GM20431 (cell line): ENCODE data around the gene NAT14.

Source experiments
- in situ Hi-C: fragments of 300-500 bp; cut with MseI, MboI; formaldehyde crosslinking; loops from one replicate; pipeline ENCODE4 v1.15.0; 2020; ENCODE audit warnings: low sequenced_read_pairs; ENCODE audit not compliant: unreplicated experiment

The NAT14 gene

GRCh38 chr19:55497763-55498162, 12.8 kb downstream of the NAT14 start:
- in situ Hi-C loops = no loop called here

DNA sequence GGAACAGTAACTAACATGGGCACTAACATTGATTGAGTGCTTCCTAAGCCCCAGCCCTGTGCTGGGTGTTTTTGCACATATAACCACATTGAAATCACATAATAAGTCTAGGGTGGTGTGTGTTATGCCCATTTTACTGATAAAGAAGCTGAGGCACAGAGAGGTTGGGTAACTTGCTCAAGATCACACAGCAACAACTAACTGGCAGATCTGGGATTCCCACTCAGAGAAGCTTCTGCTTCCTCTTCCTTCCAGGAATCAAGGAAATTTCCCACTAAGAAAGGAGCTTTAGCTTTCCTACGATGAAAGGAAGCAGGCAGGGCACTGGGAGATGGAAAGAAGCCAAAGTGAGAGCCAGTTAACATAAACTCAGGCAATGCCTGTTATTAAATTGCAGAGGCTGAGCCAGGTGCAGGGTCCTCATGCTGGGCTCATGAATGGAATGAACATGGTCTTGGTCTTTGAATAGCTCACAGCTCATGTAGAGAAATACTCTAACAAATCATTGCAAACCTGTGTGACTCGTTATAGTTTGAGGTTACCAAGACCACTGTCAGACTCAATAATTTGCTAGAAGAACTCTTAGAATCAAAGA, 13.4 kb downstream of the NAT14 start:
- in situ Hi-C loops = no loop called here

- in situ Hi-C loops = no loop called here
These were observed 15.5 kb downstream of the NAT14 start for GRCh38 chr19:55500368-55500952.

DNA sequence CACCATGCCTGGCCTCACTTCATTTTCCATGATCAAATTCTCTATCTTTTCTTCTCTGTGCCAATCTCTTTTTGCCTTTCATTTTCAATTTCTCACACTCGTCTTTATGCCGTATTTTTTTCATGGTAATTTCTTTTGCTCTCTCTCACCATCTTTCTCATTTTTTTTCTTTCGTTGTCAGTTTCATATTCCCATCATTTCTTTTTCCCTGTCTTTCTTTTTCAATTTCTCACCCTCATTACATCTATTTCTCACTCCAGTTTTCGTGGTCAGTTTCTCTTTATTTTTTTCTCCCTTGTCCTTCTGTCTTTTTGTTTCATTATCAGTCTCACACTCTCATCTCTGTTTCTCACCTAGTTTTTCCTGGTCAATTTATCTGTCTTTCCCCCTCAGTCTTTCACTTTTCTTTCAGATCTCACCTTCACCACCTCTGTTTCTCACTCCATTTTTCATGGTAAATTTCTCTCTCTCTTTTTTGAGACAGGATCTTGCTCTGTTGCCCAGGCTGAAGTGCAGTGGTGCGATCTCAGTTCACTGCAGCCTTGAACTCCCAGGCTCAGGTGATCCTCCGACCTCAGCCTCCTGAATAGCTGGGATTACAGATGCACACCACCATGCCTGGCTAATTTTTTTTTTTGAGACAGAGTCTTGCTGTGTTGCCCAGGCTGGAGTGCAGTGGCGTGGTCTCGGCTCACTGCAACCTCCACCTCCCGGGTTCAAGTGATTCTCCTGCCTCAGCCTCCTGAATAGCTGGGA, 17.4 kb downstream of the NAT14 start:
- in situ Hi-C loops = no loop called here

DNA sequence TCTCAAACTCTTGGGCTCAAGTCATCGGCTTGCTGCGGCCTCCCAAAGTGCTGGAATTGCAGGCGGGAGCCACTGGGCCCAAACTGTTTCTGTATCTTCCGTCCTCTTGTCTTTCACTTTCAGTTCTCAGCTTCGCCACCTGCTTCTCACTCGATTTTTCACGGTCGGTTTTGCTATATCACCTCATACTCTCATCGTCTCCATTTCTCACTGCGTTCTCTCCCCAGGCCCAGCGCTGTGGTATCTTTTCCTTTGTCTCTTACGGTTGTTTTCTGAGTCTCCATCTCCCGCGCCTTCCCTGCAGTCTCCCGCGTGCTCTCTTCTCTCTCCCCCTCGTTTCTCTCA, 18.1 kb downstream of the NAT14 start:
- in situ Hi-C loops = no loop called here

- in situ Hi-C loops = no loop called here
These were observed 18.7 kb downstream of the NAT14 start for GRCh38 chr19:55503502-55504251.

DNA sequence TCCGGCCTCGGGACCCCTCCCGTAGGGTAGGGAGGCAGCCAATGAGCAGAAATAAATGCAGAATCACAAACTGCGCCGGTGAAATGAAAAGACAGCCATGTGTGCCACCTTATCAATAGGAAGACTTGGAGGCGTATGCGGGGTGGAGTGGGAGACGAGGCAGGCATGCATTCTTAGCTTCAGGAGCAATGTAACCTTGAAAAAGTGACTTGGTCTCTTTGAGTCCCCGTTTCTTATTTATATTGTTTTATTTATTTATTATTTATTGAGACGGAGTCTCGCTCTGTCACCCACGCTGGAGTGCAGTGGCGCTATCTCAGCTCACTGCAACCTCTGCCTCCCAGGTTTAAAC, 19.2 kb downstream of the NAT14 start:
- in situ Hi-C loops = no loop called here

GRCh38 chr19:55504981-55505380, 20.0 kb downstream of the NAT14 start:
- in situ Hi-C loops = no loop called here

DNA sequence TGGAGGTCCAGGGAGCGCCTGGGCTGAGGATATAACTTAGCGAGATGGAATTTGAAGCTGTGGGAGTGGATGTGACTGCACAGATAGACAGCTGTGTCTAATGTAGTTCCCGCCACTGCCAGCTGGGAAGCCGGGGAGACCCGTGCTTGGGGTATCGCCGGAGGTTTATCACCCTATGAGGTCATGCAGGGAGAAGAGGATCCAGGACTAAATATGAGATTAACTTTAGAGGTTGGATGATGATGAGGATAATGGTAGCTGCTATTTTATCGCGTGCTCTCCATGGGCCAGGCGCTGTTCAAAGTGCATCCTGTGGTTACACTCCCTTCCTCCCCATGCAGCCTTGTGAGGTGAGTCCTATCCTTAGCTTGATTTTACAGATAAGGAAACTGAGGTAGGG, 23.1 kb downstream of the NAT14 start:
- in situ Hi-C loops = no loop called here

DNA sequence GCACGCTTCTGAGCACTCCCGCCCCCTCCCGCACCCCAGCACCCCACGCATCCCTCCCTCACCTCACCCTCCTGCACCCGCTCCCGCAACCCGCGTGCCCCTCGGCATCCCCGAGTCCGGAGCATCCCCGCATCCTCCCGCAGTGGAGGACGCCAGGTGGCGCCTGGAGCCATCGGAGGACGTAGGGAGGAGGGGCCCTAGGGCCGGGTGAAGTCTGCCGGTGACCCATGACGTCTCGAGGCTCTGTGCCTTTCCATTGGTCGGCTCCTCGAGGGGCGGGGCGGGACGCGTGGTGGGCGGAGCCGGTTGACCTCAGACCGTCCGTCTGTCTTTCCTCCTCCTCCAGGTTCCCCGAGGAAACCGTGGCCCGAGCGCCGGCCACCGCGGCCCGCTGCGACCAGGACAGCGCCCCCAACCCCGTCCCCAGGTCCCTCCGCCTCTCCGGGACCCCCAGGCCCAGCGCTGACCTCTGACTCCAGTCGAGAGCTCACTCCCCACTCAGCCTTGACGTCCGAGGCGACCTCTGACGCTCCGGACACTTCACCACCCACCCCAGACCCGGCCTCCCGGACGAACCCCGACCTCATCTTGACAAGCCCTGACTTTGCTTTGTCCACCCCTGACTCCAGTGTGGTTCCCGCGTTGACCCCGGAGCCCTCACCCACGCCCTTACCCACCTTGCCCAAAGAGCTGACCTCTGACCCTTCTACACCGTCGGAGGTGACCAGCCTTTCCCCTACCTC, 32.1 kb downstream of the NAT14 start:
- in situ Hi-C loops = loop anchor here (10.0 kb wide), 1 partner anchor 108 kb away; the partner anchor contains the start of gene ZNF784

DNA sequence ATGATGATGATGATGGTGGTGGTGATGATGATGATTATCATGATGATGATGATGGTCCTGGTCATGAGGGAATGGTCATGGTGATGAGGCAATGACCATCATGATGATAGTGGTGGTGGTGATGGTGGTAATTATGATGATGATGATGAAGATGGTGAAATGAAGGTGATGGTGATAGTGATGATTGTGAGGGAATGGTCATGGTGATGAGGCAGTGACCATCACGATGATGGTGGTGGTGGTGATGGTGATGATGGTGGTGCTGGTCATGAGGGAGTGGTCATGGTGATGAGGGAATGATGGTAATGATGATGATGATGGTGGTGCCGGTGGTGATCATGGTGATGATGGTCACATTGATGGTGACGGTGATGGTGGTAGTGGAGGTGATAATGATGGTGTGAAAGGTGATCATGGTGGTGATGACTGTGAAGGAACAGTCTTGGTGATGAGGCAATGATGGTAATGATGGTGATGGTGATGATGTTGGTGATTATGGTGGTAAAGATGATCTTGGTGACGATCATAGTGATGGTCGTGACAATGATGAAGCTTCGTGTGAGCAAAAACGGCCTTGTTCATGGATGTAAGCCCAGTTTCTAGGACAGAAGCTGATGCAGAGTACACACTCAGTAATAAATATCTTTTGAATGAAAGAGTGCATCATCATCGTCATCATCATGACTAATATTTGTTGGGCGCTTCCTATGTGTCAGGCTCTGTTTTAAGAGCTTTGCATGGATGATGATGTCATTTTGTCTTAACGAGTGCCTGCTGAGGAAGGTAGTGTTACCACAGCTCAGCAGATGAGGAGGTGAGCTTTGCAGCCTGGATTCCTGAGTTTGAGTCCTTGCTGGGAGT, 34.7 kb downstream of the NAT14 start:
- in situ Hi-C loops = loop anchor here (10.0 kb wide), 1 partner anchor 105 kb away; the partner anchor contains the start of gene ZNF784

DNA sequence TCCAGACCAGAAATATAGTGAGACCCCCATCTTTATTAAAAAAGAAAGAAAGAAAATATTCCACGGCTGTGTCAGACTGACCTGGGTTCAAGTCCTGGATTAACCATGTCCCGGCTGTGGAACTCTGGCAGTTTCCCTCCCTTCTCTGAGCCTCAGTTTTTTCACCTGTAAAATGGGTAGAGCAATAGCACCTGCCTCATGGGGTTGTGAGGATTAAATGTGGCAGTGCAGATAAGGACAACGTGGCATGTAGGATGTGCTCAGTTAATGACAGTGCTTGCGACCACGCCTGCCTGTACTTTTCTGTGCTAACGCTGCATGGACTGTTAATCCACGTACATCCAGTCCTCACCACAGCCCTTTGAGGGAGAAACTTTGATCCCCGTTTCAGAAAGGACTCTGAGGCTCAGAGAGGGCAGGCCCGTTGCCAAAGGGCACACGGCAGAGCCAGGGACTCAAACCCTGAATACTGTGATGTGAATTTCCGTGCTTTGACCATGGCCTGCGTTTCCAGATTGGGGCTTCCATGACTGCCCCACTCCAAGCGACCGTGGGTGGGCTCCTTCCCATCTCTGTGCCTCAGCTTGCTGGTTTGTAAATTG, 35.8 kb downstream of the NAT14 start:
- in situ Hi-C loops = no loop called here

GRCh38 chr19:55525289-55526101, 40.5 kb downstream of the NAT14 start:
- in situ Hi-C loops = no loop called here

DNA sequence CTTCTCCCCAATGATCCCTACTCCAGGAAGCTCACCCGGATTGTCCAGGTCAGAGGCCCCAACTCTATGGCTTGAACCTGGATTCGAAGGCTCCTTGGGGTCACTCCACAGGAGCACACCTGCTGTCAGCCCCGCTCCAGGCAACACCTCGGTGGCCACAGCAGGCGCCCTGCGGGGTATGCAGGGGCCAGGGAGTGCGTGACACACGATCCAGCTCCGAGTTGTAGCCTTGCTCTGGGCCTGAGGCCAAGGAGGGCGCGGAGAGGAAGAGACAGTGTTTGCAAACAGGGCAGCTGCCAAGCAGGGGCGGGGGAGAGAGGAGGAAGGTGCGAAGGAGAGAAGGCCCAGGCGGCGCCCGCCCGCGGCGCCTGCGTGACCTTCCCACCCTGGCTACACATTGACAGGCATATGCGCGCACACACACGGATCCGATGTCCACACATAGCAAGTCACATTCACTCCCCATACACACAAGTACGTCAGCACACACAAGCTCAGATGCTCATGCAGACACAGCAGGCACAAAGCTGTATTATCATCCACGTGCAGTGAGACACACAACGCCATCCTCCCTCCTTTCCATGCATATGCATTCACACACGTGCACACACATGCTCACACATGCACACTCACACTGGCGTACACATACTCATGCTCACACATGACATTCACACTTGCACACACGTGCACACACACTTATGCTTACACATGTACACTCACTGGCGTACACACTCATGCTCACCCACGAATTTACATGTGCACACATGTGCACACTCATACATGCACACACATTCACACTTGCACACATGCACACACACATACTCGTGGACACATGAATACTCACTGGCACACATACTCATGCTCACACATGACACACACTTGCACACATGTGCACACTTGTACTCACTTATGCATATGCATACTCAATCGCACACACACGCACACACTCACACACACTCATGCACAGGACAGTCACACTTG, 41.5 kb downstream of the NAT14 start:
- in situ Hi-C loops = no loop called here

DNA sequence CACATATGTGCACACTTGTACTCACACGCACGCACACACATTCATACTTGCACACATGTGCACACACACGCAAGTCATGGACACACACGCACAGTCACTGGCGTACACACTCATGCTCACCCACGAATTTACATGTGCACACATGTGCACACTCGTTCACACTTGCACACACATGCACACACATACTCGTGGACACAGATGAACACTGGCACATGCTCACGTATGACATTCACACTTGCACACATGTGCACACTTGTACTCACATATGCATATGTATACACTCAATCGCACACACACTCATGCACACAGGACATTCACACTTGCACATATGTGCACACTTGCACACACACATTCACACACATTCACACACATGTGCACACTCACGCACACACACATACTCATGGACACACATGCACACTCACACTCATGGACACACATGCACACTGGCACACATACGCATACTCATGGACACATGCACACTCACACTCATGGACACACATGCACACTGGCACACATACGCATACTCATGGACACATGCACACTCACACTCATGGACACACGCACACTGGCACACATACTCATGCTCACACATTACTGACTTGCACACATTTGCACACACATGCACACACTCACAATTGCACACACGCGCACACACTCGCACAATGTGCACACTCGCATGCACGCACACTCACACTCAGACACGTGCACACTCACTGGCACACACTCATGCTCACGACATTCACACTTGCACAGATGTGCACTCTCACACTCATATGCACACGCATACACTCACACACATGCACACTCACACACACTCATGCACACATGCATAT, 42.4 kb downstream of the NAT14 start:
- in situ Hi-C loops = no loop called here
